CD4-positive, alpha-beta T cell treated with Interleukin-1 beta for 1 hour (primary cell): ENCODE data around the gene HOXA3.

Source experiments
- DNase-seq, 2 donors: peaks; one replicate each; pipeline ENCODE4 v3.0.0-alpha.2; 2020 to 2022

Gene HOXA3

DNA sequence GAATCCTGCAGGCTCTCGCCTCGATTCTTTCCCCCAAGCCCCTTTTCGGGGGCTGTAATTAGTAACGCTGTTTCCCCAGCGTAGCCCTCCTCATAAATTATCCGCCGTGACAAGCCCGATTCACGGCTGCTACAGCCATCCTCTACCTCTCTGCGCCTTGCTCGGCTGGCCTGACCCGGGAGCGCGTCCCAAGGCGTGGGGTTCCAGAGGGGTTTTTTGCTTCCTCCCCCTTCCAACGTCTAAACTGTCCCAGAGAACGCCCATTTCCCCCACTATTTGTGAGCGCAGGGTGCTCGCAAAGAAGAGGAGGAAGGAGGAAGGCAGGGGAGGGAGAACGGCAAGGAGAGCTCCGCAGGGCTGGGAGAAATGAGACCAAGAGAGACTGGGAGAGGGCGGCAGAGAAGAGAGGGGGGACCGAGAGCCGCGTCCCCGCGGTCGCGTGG, 9.8 kb downstream of the HOXA3 start:
- no peak for DNase-seq

DNA sequence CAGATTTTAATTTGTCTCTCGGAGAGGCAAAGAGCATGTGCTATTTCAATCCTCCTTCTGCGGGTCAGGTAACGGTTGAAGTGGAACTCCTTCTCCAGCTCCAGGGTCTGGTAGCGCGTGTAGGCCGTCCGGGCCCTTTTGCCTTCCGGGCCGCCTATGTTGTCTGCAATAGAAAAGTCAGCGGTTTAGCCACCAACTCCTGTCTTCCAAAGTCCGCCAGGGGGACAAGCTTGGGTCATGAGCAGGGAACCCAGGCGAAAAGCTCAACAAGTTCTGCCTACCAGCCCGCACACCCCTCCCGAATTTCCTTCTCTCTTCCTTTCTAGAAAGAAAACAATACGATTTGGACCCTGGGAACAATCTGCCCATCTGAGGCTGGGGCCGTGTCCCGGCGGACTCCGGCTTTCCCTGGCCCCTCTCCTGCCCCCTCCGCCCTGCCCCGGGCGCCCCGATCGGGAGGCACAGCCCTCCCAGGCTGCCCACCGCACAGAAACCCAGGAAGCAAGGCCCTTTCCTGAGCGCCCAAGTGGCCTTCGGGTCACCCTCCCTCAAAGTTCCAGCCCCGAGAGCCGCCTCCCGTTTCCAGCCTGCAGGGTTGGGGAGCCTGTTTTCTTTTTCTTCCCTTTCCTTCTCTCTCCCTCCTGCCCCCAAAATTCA, 10.3 kb downstream of the HOXA3 start:
- no peak for DNase-seq

DNA sequence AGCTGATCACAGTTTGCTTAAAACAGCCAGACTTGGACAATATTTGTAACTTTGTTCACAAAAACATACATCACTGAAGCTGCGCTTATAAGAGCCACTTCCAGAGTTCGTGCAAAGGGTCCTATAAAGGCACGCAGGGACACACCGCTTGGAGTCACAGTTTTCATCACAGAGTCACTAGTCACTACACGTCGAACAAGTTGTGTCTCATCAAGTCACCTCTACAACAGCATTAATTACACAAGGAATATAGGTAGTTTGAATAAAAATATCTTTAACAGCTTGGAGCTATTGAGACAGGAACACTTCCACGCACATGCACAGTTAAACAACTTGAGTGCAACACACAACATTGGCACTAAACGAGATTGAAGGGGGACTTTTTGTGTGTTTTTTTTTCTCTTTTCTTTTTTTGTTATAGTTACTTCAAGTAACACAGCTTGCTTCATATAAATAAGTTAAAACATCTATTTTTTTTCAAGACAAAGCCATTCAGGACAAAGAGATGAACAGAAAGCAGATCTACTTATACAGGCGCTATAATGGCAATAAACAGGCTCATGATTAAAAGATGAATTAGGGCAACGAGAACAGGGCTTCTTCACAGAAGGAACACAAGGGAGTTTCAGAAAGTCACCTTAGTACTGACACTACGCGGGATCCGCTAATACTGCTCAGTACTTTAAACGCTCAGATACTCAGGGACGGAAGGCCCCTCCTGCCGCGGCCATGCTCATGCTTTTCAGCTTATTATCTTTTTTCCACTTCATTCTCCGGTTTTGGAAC, 11.1 kb downstream of the HOXA3 start:
- DNase-seq, result no peak

DNA sequence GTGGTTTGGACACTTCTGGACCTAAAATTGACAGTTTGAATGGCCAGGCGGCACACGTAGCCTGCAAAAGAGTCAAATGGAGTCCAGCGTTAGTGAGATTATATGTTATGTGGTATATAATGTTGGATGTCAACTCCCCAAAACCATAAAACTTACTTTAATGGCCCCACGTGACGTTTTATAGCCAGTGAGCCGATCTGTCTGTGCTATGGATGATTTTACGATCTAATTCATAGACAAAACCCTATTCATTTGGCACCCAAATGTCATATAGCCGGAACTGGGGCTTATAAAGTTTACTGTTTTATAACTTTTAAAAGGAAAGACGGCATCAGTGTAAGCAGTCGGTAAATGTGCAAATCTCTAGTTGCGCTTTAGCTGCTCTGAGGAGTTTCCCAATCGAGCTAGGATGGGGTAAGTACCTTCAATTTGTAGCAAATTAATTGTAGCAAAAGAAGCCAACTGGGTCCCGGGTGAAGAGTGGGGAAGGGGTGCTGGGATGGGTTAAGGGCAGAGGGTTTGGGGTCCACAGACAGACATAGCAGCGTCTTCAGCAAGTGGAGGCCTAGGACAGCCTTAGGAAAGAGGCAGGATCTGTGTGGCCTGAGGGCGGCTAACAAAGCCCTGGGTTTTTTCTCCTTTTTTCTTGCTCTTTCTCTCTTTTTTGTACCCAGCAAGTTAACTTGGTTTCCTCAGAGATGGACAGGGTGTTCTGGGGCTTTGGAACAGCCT, 12.1 kb downstream of the HOXA3 start:
- no peak for DNase-seq

DNA sequence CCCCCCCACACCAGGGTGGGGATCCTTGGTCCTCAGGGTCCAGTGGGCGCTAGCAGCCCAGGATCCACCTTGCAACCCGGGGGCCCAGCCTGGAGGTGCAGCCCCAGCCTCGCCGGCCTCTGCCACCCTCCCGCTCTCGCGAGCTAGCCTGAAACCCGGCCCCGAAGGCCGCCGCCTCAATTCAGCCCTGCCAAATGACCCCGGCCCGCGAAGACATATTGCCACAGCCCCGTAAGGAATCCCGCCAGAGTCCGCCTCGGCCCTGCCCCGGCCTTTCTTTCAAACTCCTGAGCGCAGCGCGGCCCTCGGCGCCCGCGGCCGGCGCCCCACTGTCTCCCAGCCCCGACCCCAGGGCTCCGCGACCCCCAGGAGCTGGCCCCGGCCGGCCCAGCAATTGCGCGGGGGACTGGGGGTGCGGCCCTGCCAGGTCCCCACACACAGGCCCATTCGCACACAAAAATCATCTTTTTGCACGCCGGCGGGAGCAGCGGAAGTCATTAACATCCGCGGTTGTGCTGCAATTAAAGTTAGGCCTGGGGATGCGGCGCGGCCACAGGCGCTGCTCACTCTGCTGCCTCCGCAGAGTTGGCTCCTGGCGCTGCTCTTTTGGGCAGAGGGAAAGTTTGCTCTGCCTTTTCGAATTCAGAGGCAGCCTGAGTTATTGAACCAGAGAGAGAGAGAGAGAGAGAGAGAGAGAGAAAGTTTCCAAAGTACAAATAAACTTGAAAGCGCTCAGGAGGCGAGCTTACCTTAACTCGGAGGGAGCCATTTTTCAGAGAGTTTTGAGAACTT, 12.9 kb downstream of the HOXA3 start:
- DNase-seq, result no peak

DNA sequence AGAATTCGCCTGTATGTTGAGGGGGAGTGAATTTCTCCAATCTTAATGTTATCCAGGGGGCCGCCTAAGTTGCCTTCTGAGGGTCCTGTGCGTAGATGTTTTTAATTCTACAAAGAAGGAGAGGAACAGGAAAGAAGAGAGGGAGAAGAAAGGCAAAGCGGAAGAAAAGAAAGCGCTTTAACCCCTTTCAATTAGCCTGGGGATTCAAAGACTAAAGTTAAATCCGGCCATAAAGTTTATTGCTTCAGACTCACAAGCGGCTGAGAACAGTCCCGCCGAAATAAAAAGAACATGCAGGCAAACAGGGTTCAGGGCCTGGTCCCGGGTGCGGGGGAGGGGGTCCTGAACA, 13.4 kb downstream of the HOXA3 start:
- no peak for DNase-seq

DNA sequence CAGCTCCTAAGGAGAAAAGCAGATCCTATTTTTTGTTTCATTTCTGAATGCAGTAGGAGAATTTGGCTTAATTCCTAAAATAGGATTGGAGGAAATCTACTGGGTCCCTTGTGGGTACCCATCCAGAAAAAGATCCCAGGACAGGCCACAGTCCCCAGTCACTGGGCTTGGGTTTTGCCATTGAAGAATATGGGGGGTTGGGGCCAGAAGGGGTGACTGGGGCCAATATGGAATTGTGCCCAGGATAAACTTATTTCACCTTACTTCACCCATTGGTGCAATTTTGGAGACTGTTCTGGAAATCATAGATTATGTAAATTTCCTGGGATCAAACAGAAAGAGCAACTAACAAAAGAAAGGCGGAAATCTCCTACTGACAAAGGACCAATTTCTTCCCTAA, 13.9 kb downstream of the HOXA3 start:
- no peak for DNase-seq

DNA sequence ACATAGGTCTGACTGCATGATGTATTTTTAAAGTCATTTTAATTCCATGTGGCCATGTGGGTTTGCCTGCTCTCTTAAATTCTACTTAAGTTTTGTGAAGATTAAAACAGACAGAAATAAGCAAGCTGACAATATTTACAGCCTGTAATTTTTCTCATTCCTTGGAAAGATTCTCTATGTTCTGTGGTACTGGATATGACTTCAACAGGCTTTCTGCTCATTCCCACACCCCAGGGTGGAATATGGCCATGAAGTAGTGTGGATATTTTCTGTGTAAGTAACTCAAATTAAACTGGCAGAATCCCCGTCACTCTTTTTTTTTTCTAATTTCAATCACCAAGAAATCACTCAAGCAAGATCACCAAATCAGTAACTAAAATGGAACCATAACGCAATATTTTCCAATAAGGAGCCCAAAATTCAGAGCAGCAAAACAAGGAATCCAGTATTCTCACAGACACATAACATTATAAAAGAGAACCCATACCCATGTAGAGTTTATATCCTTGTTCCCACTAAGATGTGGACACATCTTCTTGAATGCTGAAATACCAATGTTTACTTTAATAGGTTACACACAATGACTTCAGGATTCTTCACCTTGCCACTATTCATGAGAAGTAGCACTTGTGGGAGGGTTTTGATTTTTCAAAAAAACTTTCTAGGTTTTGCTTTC, 14.6 kb downstream of the HOXA3 start:
- DNase-seq, result no peak

DNA sequence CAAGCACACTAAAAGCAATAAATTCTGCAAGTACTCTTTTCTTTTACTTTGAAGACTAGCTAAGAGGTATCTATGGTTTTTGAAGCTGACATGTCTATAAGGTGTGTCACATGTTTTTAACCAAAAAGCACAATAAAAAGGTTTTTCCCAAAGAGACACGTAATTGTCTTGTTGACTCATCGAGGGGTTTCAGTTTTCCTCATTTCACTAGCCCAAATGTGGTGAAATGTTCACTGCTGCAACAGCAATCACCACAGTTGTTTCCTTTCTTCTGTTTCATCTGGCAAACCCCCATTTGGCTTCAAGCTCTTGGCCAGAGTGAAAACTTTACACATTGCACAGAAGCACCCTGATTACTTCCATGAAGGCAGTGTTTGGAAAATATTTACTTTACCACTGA, 18.0 kb downstream of the HOXA3 start:
- no peak for DNase-seq

DNA sequence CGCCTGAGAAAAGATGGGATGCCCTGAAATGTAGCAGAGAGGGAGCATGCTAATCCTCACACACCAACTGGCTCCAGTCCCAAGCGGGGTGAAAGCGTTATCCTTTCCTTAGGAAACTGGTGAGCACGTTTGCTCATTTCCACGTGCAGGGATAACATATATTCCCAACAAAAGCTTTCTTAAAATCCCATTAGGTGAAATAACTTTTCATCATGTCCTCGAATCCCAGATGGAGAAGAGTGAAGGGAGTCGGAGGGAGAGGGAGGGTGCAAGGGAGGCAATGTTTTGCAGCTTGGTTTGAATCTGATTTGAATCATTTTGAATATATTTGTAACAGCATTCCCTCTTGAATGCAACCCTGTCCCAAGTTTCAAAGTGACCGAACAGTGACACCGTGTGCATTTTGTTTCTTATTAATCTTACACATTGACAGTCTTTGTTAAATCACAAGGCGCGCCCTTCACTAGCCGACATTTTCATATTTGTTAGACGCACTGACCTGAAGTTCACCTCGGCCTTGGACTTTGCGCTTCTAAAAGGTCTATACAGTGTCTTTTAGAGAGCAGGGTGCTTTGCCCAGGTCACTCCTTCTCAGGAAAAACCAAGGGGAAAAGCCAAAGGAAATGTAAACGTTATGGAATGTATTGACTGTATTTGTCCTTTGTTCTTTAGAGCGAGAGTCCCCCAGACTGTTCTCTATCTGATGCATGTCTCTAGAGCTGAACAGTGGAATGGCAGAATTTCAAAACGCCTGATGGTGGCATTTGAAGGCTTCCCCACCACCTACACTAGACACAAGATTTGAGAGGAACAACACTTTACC, 18.8 kb downstream of the HOXA3 start:
- no peak for DNase-seq

DNA sequence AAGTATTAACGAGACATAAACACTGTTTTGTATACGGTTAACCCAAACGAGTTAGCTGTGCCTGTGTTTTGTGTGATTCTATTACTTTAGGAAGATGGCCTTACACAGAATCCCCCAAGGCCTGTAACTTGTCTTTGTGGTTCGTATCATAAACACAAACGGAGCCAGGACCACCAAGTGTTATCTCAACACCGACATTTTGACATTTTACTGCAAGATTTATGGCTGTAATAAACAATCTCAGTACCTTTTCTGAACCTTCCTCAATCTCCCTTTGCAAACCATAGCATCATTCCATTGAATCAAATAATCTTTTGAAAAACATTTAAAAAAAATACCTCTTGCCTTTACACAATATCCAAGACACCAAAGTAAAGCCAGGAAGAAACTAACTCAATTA, 19.4 kb downstream of the HOXA3 start:
- DNase-seq, result no peak

DNA sequence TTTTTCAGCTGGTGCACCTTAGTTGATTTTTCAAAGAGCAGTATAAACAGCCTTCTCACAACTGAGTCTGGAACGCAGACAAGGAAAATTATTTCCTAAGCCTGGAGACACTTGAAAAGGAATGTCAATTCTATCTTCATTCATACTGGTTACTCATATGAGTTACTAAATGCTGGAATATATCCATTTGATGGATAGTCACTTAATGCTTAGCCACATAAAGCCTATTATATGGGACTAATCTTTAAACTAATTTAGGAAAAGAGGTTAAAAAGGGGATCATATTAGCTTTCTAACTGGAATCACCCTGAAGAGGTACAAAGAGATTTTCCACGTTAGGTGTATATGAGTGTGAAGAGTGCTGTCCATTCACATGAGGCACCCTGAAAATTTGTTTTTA, 20.2 kb downstream of the HOXA3 start:
- DNase-seq, result no peak

DNA sequence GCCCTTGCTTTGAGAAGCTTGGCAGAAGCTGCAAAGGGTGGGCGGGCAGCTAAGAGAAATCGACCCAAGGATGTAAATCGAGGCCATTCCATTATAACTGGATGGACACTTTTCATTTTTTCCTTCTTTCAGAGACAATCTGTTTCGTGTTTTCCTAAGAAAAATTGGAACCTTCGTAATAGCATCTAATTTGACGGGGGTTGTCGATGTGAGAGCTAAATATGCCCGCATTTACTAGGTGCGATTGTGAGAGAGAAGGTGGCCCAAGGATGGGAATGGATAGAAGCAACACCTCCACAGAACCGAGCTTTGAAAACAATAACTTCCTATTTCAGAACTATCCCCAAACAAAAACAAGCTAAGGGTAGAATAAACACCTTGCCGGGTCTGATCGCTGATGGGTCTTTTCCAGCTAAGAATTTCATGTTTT, 21.0 kb downstream of the HOXA3 start:
- DNase-seq, result no peak

DNA sequence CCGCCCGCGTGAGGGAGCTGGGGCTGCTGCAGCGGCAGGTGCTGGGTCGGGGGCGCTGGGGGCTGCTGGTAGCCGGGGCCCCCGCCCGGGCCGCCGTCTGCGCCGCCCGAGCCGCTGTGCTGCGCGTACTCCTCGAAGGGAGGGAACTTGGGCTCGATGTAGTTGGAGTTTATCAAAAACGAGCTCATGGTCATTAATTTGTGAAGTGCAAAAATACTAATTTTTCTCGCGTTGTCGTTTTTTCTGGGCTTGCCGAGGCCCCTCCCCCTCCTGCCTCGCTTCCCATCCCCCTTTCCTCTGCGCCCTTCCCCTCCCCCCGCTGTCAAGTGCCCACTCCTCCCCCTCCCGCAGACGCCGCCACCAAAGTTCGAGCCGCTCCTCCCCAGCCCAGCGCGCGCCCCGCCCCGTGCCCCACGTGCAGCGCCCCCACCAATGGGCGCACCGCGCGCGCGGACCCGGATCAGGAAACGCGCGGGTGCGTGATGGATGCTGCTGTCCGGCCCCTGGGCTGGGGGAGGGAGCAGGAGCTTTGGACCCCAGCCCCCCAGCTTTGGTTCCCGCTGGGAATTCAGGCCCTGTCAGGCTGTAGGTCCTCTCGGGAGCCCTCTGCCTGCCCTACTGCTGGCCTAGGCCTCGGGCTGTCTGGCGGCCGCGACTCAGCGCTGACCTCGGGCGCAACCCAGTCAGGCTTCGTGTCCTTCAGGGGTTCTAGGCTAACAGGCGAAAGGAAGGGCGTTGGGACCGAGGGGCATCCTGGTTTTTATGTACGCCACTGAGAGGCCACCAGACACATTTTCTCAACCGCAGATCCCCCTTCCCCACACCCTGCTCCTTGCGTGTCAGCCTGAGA, 21.6 kb downstream of the HOXA3 start, which contains the start of gene HOXA4:
Gene HOXA4 (minus strand): TSS at position 218 of the 850 bp plus-strand sequence. CDS start 24 bp downstream, at position 194.
- peak; percentile 76 to 87 for DNase-seq

DNA sequence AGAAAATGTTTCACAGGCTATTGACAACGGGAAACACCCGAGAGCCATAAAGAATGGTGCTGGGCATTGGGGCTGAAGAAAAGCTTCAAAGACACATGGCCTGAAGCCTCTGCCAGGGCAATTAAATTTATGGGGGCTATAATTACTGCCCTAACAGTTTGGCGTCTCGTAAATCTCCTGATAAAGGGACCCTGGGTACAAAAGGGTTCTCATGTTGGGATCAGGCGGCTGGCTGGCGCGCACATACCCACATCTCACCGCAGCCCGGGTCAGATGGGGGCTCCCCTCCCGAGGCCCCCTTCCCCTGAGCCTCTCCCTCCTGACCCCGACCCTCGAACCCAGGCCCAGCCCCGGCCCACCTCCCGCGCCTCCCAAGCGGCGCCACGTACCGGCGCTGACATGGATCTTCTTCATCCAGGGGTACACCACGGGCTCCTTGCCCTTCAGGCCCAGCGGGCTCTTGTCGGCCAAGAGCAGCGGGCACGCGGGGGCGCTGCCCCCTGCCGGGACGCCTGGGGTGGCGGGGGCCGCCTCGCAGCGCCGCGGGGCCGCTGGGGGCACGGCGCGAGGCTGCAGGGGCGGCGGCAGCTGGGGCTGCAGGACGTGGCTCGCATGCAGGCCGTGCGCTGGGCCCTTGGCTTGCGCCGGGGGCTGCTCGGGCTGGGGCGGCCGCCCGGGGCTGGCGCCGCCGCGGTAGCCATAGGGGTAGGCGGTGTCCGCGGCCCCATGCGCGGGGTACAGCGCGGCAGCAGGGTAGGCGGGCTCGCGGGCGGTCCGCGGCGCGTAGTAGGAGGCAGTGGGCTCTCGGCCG, 22.4 kb downstream of the HOXA3 start:
- no peak for DNase-seq

DNA sequence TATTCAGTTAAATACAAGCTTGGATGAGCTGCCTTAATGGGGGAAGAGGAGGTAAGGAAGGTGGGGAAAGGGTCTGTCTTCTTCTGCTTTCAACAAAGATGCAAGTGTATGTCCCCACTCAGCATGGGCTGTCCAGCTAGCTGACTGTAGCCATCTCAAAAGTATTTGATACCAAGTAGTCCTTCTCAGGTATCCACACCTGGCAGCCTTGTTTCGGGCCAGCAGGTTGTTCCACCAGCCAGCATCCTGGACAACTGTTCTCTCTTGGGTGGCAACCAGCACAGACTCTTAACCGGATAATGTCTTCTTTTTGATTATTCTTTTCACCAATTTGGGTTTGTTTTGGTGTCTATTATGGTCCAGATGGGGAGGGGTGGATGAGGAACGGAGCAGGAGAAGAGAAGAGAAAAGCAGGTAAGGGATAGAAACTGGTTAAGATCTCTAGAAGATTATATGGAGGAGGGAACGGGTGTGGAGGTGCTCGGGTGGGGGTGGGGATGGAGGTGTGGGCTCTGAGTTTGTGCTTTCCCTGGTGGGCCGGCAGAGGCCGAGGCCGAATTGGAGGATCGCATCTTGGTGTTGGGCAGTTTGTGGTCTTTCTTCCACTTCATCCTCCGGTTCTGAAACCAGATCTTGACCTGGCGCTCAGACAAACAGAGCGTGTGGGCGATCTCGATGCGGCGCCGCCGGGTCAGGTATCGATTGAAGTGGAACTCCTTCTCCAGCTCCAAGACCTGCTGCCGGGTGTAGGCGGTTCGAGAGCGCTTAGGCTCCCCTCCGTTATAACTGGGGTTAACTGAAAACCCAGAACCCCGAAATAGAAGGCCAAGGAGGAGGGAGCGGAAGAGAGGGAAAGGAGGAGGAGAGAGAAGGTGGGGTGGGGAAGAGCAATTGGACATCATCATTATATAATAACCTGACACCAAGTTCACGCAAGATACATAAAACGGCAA, 23.3 kb downstream of the HOXA3 start:
- DNase-seq, result no peak

DNA sequence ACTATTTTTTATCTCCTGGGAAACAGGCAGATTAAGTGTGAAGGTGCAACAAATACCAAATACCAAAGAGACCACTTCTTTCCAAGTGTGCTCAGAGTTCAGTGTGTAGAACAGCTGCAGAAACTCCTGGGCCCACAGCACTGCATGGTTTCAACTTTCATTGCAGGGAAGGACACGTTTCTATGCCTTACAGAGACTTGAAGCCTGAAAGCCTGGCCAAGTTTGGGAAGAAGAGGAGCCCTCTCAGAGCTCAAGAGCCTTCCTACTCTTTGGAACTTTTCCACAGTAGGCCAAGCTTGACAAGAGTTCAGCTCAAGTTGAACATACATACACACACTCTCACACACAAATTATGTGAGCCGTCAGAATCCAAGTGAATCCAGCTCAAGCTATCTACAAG, 24.3 kb downstream of the HOXA3 start:
- DNase-seq, result no peak

DNA sequence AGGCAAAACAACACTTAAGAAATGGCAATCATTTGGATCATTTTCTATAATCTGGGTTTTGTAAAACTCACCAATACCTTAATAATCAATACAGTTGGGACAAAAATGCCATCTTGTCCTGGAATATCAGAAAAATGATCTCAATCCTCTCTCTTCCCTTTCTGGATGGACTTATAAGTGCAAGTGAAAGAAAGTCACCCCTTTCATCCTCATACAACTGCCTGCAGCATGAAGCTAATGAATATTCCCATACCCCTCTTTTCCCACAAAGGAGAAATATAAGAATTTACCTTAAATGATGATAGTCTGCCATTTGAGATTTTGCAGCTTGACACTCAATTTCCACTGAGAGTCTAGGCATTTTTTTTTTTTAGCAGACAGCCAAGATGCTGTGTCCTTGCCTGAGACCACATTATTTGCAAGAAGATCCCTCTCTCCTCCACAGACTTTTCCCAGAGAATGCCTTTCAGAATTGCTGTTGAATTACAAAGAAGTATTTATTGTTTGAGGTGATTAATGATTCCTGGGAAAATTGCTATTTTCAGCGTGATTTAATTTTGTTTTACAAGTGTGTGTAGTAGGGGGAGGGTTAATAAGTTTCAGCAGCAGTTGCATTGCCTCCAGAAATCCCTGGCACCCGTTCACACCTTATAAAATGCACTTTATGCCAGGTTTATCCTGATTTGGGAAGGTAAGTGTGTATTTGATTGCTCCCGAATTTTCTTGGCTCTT, 25.6 kb downstream of the HOXA3 start:
- no peak for DNase-seq
